ENCODE results near the gene PRPF40A. TPM values are rescaled to one million over a fixed set of nuclear protein-coding genes. Genes with fewer than 3 reads are reported as not detected.

The PRPF40A gene
- total and polyA plus RNA-seq, 2 of the 13 experiments (the other 11 are each of a cell fraction or from before 2014, with no cell fraction given) = 146 to 207 TPM

DNA sequence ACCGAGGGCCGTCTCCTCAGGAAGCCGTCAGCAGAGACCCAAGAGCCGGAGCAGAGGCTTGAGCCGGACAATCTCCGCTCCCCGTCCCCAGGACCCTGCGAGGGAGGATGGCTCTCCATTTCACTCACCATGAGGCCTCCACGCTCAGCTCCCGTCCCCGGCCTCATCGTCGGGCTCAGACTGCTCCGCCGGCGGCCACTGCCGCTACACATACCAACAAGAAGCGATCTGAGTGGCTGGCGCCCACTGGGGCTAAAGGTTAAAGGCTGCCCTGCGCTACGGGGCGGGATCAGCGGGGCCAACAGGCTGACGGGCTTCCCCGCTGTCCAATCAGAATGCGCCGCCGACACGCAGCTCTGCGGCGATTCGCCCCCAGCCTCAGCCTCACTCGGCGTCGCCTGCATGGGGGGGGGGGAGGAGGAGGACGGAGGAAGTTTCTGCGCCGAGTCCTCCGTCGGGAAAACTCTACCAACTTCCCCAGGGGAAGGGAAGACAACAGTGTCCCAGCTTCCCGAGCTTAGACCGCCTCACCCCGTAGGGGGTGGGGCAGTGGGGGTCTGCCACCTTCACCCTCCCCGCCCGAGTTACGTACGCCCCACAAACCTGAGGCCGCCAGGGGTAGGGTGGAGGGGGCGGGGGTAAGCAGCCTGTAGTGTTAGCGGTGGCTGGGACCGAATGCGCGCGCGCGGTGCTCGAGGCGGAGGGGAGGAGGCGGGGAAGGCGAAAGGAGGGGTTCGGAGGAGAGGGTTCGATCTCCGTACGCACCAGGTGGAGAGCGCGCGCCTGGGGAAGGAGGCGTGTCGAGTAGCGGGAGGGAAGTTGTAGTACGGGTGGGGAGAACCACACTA is at the start of gene PRPF40A (continued):
- TF ChIP-seq, protein P1, sequence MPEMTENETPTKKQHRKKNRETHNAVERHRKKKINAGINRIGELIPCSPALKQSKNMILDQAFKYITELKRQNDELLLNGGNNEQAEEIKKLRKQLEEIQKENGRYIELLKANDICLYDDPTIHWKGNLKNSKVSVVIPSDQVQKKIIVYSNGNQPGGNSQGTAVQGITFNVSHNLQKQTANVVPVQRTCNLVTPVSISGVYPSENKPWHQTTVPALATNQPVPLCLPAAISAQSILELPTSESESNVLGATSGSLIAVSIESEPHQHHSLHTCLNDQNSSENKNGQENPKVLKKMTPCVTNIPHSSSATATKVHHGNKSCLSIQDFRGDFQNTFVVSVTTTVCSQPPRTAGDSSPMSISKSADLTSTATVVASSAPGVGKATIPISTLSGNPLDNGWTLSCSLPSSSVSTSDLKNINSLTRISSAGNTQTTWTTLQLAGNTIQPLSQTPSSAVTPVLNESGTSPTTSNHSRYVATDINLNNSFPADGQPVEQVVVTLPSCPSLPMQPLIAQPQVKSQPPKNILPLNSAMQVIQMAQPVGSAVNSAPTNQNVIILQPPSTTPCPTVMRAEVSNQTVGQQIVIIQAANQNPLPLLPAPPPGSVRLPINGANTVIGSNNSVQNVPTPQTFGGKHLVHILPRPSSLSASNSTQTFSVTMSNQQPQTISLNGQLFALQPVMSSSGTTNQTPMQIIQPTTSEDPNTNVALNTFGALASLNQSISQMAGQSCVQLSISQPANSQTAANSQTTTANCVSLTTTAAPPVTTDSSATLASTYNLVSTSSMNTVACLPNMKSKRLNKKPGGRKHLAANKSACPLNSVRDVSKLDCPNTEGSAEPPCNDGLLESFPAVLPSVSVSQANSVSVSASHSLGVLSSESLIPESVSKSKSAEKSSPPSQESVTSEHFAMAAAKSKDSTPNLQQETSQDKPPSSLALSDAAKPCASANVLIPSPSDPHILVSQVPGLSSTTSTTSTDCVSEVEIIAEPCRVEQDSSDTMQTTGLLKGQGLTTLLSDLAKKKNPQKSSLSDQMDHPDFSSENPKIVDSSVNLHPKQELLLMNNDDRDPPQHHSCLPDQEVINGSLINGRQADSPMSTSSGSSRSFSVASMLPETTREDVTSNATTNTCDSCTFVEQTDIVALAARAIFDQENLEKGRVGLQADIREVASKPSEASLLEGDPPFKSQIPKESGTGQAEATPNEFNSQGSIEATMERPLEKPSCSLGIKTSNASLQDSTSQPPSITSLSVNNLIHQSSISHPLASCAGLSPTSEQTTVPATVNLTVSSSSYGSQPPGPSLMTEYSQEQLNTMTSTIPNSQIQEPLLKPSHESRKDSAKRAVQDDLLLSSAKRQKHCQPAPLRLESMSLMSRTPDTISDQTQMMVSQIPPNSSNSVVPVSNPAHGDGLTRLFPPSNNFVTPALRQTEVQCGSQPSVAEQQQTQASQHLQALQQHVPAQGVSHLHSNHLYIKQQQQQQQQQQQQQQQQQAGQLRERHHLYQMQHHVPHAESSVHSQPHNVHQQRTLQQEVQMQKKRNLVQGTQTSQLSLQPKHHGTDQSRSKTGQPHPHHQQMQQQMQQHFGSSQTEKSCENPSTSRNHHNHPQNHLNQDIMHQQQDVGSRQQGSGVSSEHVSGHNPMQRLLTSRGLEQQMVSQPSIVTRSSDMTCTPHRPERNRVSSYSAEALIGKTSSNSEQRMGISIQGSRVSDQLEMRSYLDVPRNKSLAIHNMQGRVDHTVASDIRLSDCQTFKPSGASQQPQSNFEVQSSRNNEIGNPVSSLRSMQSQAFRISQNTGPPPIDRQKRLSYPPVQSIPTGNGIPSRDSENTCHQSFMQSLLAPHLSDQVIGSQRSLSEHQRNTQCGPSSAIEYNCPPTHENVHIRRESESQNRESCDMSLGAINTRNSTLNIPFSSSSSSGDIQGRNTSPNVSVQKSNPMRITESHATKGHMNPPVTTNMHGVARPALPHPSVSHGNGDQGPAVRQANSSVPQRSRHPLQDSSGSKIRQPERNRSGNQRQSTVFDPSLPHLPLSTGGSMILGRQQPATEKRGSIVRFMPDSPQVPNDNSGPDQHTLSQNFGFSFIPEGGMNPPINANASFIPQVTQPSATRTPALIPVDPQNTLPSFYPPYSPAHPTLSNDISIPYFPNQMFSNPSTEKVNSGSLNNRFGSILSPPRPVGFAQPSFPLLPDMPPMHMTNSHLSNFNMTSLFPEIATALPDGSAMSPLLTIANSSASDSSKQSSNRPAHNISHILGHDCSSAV (CRISPR knock-in tag; IDR thresholded peaks at IDR 0.05; ENCODE audit: borderline replicate concordance) = 0 out of 2 replicates have a peak, but pooled peaks have one; percentile 57
- TF ChIP-seq NCOA5 (CRISPR knock-in tag; IDR thresholded peaks at IDR 0.05) = no peak
- TF ChIP-seq ZNF430 (CRISPR knock-in tag; IDR thresholded peaks at IDR 0.05) = peak; percentile 3
- TF ChIP-seq, protein P2, sequence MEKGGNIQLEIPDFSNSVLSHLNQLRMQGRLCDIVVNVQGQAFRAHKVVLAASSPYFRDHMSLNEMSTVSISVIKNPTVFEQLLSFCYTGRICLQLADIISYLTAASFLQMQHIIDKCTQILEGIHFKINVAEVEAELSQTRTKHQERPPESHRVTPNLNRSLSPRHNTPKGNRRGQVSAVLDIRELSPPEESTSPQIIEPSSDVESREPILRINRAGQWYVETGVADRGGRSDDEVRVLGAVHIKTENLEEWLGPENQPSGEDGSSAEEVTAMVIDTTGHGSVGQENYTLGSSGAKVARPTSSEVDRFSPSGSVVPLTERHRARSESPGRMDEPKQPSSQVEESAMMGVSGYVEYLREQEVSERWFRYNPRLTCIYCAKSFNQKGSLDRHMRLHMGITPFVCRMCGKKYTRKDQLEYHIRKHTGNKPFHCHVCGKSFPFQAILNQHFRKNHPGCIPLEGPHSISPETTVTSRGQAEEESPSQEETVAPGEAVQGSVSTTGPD (CRISPR knock-in tag; IDR thresholded peaks at IDR 0.05) = peak; percentile 18; the same call in 1 of the 2 replicates
- TF ChIP-seq FOSL2 (CRISPR knock-in tag; IDR thresholded peaks at IDR 0.05) = peak; percentile 37
- peak; percentile 68; the same call in 1 of the 2 replicates for TF ChIP-seq NFATC3 (CRISPR knock-in tag; IDR thresholded peaks at IDR 0.05)
- peak; percentile 41; the same call in 1 of the 2 replicates for TF ChIP-seq POLR2AphosphoS2 (IDR thresholded peaks at IDR 0.05; ENCODE audit: low read depth, low read length)
- TF ChIP-seq, protein P3, sequence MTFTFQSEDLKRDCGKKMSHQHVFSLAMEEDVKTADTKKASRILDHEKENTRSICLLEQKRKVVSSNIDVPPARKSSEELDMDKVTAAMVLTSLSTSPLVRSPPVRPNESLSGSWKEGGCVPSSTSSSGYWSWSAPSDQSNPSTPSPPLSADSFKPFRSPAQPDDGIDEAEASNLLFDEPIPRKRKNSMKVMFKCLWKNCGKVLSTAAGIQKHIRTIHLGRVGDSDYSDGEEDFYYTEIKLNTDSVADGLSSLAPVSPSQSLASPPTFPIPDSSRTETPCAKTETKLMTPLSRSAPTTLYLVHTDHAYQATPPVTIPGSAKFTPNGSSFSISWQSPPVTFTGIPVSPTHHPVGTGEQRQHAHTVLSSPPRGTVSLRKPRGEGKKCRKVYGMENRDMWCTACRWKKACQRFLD (CRISPR knock-in tag; IDR thresholded peaks at IDR 0.05; ENCODE audit: borderline replicate concordance) = 0 out of 2 replicates have a peak, but pooled peaks have one; percentile 63
- TF ChIP-seq, protein P4, sequence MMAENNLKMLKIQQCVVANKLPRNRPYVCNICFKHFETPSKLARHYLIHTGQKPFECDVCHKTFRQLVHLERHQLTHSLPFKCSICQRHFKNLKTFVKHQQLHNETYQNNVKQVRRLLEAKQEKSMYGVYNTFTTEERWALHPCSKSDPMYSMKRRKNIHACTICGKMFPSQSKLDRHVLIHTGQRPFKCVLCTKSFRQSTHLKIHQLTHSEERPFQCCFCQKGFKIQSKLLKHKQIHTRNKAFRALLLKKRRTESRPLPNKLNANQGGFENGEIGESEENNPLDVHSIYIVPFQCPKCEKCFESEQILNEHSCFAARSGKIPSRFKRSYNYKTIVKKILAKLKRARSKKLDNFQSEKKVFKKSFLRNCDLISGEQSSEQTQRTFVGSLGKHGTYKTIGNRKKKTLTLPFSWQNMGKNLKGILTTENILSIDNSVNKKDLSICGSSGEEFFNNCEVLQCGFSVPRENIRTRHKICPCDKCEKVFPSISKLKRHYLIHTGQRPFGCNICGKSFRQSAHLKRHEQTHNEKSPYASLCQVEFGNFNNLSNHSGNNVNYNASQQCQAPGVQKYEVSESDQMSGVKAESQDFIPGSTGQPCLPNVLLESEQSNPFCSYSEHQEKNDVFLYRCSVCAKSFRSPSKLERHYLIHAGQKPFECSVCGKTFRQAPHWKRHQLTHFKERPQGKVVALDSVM (CRISPR knock-in tag; IDR thresholded peaks at IDR 0.05) = peak; percentile 64
- TF ChIP-seq, protein P5, sequence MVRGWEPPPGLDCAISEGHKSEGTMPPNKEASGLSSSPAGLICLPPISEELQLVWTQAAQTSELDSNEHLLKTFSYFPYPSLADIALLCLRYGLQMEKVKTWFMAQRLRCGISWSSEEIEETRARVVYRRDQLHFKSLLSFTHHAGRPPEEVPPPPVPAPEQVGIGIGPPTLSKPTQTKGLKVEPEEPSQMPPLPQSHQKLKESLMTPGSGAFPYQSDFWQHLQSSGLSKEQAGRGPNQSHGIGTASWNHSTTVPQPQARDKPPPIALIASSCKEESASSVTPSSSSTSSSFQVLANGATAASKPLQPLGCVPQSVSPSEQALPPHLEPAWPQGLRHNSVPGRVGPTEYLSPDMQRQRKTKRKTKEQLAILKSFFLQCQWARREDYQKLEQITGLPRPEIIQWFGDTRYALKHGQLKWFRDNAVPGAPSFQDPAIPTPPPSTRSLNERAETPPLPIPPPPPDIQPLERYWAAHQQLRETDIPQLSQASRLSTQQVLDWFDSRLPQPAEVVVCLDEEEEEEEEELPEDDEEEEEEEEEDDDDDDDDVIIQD (CRISPR knock-in tag; IDR thresholded peaks at IDR 0.05; ENCODE audit: low read depth) = no peak
- TF ChIP-seq, protein P6, sequence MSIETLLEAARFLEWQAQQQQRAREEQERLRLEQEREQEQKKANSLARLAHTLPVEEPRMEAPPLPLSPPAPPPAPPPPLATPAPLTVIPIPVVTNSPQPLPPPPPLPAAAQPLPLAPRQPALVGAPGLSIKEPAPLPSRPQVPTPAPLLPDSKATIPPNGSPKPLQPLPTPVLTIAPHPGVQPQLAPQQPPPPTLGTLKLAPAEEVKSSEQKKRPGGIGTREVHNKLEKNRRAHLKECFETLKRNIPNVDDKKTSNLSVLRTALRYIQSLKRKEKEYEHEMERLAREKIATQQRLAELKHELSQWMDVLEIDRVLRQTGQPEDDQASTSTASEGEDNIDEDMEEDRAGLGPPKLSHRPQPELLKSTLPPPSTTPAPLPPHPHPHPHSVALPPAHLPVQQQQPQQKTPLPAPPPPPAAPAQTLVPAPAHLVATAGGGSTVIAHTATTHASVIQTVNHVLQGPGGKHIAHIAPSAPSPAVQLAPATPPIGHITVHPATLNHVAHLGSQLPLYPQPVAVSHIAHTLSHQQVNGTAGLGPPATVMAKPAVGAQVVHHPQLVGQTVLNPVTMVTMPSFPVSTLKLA (IDR thresholded peaks at IDR 0.05) = peak; percentile 70

Measured in HepG2 (cell line).